Keratinocyte (primary cell): ENCODE results near the gene HSD17B14. TPM values are rescaled to one million over a fixed set of nuclear protein-coding genes. Genes with fewer than 3 reads are reported as not detected.
"Not testable (repeated sequence)": the region's sequence is repeated elsewhere in the genome, so short reads cannot be mapped to it uniquely, and the experiment has no call there.

Source experiments
- DNase-seq: peaks from one replicate; pipeline ENCODE4 v3.0.0-alpha.2; 2011; ENCODE audit warnings: low read depth, missing footprints, low spot score
- FAIRE-seq: peaks from 2 replicates; lab custom pipeline; 2011; peaks lifted over from hg19 to GRCh38; lab: Jason Lieb, UNC
- H2AFZ ChIP-seq: 2 replicates; pipeline ENCODE4 v1.6.0; 2012; ENCODE audit warnings: low read length, control low read depth, inconsistent platforms; ENCODE audit not compliant: control insufficient read depth
- H3K27ac ChIP-seq: 2 replicates; pipeline ENCODE4 v1.5.1; 2011; ENCODE audit warnings: low read length; ENCODE audit not compliant: control insufficient read depth, insufficient read depth
- H3K27me3 ChIP-seq: 3 replicates; pipeline ENCODE4 v1.6.0; 2011; ENCODE audit warnings: low read length; ENCODE audit not compliant: control insufficient read depth, insufficient read depth; ENCODE audit errors: extremely low read depth
- H3K36me3 ChIP-seq, 2 experiments: 2 replicates in 1 of 2; 3 replicates in 1 of 2; pipeline ENCODE4 v1.5.1; 2011; ENCODE audit warnings: low read length in 2 of 2, mild to moderate bottlenecking in 1 of 2; ENCODE audit not compliant: control insufficient read depth in 2 of 2, insufficient read depth in 2 of 2; ENCODE audit errors: extremely low read depth in 1 of 2
- H3K4me1 ChIP-seq: 3 replicates; pipeline ENCODE4 v1.5.1; 2011; ENCODE audit warnings: low read length; ENCODE audit not compliant: control insufficient read depth, insufficient read depth; ENCODE audit errors: extremely low read depth
- H3K4me2 ChIP-seq: 3 replicates; pipeline ENCODE4 v1.6.0; 2011; ENCODE audit warnings: low read depth, low read length; ENCODE audit not compliant: control insufficient read depth, insufficient read depth; ENCODE audit errors: extremely low read depth
- H3K4me3 ChIP-seq, 3 experiments: fragments of 200-600 bp in 1 of 3; sonication (generic) in 1 of 3; 2 replicates in 2 of 3; 3 replicates in 1 of 3; pipeline ENCODE4 v1.5.1; 2011 to 2016; ENCODE audit warnings: low read length in 3 of 3, mild to moderate bottlenecking in 3 of 3, control low read depth in 2 of 3, inconsistent platforms in 1 of 3, low read depth in 1 of 3, mixed read lengths in 1 of 3, mixed run types in 1 of 3, moderate library complexity in 1 of 3; ENCODE audit not compliant: control insufficient read depth in 2 of 3, insufficient read depth in 2 of 3; ENCODE audit errors: extremely low read depth in 1 of 3
- H3K79me2 ChIP-seq: 2 replicates; pipeline ENCODE4 v1.6.0; 2012; ENCODE audit warnings: low read length; ENCODE audit not compliant: control insufficient read depth, insufficient read depth
- H3K9ac ChIP-seq: 3 replicates; pipeline ENCODE4 v1.6.0; 2011; ENCODE audit warnings: low read length; ENCODE audit not compliant: control insufficient read depth, insufficient read depth; ENCODE audit errors: extremely low read depth
- H3K9me1 ChIP-seq: 3 replicates; pipeline ENCODE4 v1.6.0; 2011; ENCODE audit warnings: low read length; ENCODE audit not compliant: control insufficient read depth, insufficient read depth; ENCODE audit errors: extremely low read depth
- H3K9me3 ChIP-seq: 2 replicates; pipeline ENCODE4 v1.5.1; 2012; ENCODE audit warnings: low read depth, low read length; ENCODE audit not compliant: control insufficient read depth
- H4K20me1 ChIP-seq: 3 replicates; pipeline ENCODE4 v1.6.0; 2011; ENCODE audit warnings: low read length; ENCODE audit not compliant: control insufficient read depth, insufficient read depth; ENCODE audit errors: extremely low read depth
- CTCF ChIP-seq, 3 experiments: IDR thresholded peaks in 1 of 3; conservative IDR thresholded peaks in 1 of 3; optimal IDR thresholded peaks in 1 of 3; 2 replicates in 2 of 3; 3 replicates in 1 of 3; pipeline versions ENCODE3 to v1.5.1; 2011; ENCODE audit warnings: low read length in 3 of 3, mild to moderate bottlenecking in 3 of 3, moderate library complexity in 2 of 3, control low read depth in 1 of 3, inconsistent platforms in 1 of 3; ENCODE audit not compliant: insufficient read depth in 2 of 3; ENCODE audit errors: extremely low read depth in 1 of 3
- EZH2 ChIP-seq: IDR thresholded peaks from one replicate; pipeline ENCODE4 v1.6.1; 2012; ENCODE audit warnings: inconsistent platforms, mild to moderate bottlenecking, low read length, moderate library complexity
- dilution Hi-C: fragments of 300-500 bp; cut with MboI; formaldehyde crosslinking; loops from one replicate; pipeline ENCODE4 v1.7.0; 2020; ENCODE audit warnings: low sequenced_read_pairs; ENCODE audit not compliant: extremely low pct_ligation_motif_present
- polyA plus RNA-seq, 5 experiments: library from polyadenylated mRNA; depleted of rRNA in 3 of 5; stranded (reverse) in 3 of 5; stranded (forward) in 1 of 5; unstranded in 1 of 5; fragments of >200 nt; gene quantifications; 1 replicate in 1 of 5; 2 replicates in 3 of 5; 3 replicates in 1 of 5; pipeline versions ENCODE4 v1.2.1 to v1.2.3, GENCODE V29; 2011 to 2012; ENCODE audit warnings: missing spikeins in 2 of 5, low read depth in 1 of 5, low replicate concordance in 1 of 5

The HSD17B14 gene
- polyA plus RNA-seq, 1 donor (not counting 4 experiments of a cell fraction or from before 2014, with no cell fraction given): 0.92 TPM

- H3K36me3 ChIP-seq: no peaks in the 10 kb centered on the region
- H3K4me2 ChIP-seq: no peak overlapping the region
- H2AFZ ChIP-seq: no peak overlapping the region
- no peaks in the 10 kb centered on the region for H3K79me2 ChIP-seq
- H3K9me1 ChIP-seq: no peaks in the 10 kb centered on the region
- no peaks in the 10 kb centered on the region for H4K20me1 ChIP-seq
- no peak overlapping the region for H3K27ac ChIP-seq
- H3K9ac ChIP-seq: no peak overlapping the region
- dilution Hi-C loops: no loop called here
- H3K9me3 ChIP-seq: no peaks in the 10 kb centered on the region
- TF ChIP-seq CTCF (optimal IDR thresholded peaks at IDR 0.05 in 1 of 3, IDR thresholded peaks at IDR 0.05 in 1 of 3, conservative IDR thresholded peaks at IDR 0.05 in 1 of 3; ENCODE audit: extremely low read depth in 1 of 3, insufficient read depth in 2 of 3, low read length in 3 of 3) (no peak), EZH2 (no peak)
- no peaks in the 10 kb centered on the region for H3K4me1 ChIP-seq
- H3K27me3 ChIP-seq: no peaks in the 10 kb centered on the region
- DNase-seq (no peak), FAIRE-seq (no peak)
- no peak overlapping the region for H3K4me3 ChIP-seq
Measured at GRCh38 chr19:48881741-48882657, 45.7 kb upstream of the HSD17B14 start.

- H3K27ac ChIP-seq, H3K79me2 ChIP-seq, H3K9me1 ChIP-seq, dilution Hi-C loops, H3K4me1 ChIP-seq, H3K4me2 ChIP-seq, H2AFZ ChIP-seq, H4K20me1 ChIP-seq, H3K27me3 ChIP-seq, FAIRE-seq, H3K9ac ChIP-seq, H3K9me3 ChIP-seq, DNase-seq, H3K4me3 ChIP-seq: not testable (repeated sequence)
- peaks cover 8 to 10% of the 10 kb centered on the region in 2 experiments for H3K36me3 ChIP-seq
Measured at GRCh38 chr19:48879696-48880095, 43.4 kb upstream of the HSD17B14 start.
